Gastrocnemius medialis (tissue), 4 donors: ENCODE data around the gene NR6A1. TPM values are rescaled to one million over a fixed set of nuclear protein-coding genes. Genes with fewer than 3 reads are reported as not detected.
"Not testable (repeated sequence)": the region's sequence is repeated elsewhere in the genome, so short reads cannot be mapped to it uniquely, and the experiment has no call there.

Source experiments
- ATAC-seq, 2 donors: fragments of 150-250 bp; one replicate each; pipeline ENCODE4 v1.9.1; 2016
- DNase-seq, 2 donors: peaks; one replicate each; pipeline ENCODE4 v3.0.0-alpha.2; 2019
- H3K27ac ChIP-seq, 4 donors: fragments of 200-600 bp; sonication (generic); 1 replicate in 1 of 4; 2 replicates in 3 of 4; pipeline ENCODE4 v1.5.1; 2016 to 2018; ENCODE audit warnings: mild to moderate bottlenecking in 2 of 4, moderate library complexity in 1 of 4
- H3K27me3 ChIP-seq, 3 donors: fragments of 200-600 bp; sonication (generic) in 2 of 3; 1 replicate in 1 of 3; 2 replicates in 2 of 3; pipeline versions ENCODE4 v1.5.1 to v1.6.0; 2016 to 2019; ENCODE audit warnings: mild to moderate bottlenecking in 1 of 3, moderate library complexity in 1 of 3
- H3K36me3 ChIP-seq, 2 donors: fragments of 200-600 bp; sonication (generic) in 1 of 2; one replicate each; pipeline ENCODE4 v1.5.1; 2017 to 2018
- H3K4me1 ChIP-seq, 2 donors: fragments of 200-600 bp; sonication (generic) in 1 of 2; one replicate each; pipeline ENCODE4 v1.5.1; 2016 to 2017; ENCODE audit warnings: mild to moderate bottlenecking in 2 of 2
- H3K4me3 ChIP-seq, 4 donors: fragments of 200-600 bp; sonication (generic) in 3 of 4; 1 replicate in 1 of 4; 2 replicates in 3 of 4; pipeline ENCODE4 v1.5.1; 2016 to 2019; ENCODE audit warnings: mild to moderate bottlenecking in 2 of 4
- H3K9me3 ChIP-seq, 3 donors: fragments of 200-600 bp; sonication (generic) in 2 of 3; 1 replicate in 1 of 3; 2 replicates in 2 of 3; pipeline ENCODE4 v1.5.1; 2016 to 2019
- POLR2A ChIP-seq, 2 donors: fragments of 450-650 bp; IDR thresholded peaks; one replicate each; pipeline ENCODE4 v1.6.1; 2017; ENCODE audit warnings: antibody characterized with exemption in 2 of 2, mild to moderate bottlenecking in 2 of 2, moderate library complexity in 2 of 2
- in situ Hi-C, 4 donors: fragments of 200-750 bp; cut with MboI; loops; one replicate each; pipeline versions ENCODE4 v1.15.0 to v1.8.0; 2017; ENCODE audit warnings: low sequenced_read_pairs in 4 of 4
- intact Hi-C: fragments of 100-400 bp; cut with DNase I; formaldehyde crosslinking; loops from one replicate; pipeline ENCODE4 v1.15.1; 2023; ENCODE audit warnings: low total_unique reads
- total RNA-seq, 4 donors: library from RNA; depleted of rRNA; stranded (reverse); fragments of >200 nt; gene quantifications; one replicate each; pipeline versions ENCODE4 v1.1.0 to v1.2.3, GENCODE V29; 2016
- TF ChIP-seq, protein P1 (sequence below), 5 experiments: fragments of 450-650 bp in 3 of 5; fragments of 200-600 bp in 2 of 5; sonication (generic) in 2 of 5; IDR thresholded peaks in 4 of 5; conservative IDR thresholded peaks in 1 of 5; 1 replicate in 4 of 5; 2 replicates in 1 of 5; pipeline ENCODE4 v1.5.1; 2016 to 2019; ENCODE audit warnings: antibody characterized with exemption in 5 of 5, mild to moderate bottlenecking in 3 of 5, moderate library complexity in 3 of 5

NR6A1 gene
- total RNA-seq, 4 donors from 2014 or later = 0.58 to 5.6 (median 2.1) TPM

DNA sequence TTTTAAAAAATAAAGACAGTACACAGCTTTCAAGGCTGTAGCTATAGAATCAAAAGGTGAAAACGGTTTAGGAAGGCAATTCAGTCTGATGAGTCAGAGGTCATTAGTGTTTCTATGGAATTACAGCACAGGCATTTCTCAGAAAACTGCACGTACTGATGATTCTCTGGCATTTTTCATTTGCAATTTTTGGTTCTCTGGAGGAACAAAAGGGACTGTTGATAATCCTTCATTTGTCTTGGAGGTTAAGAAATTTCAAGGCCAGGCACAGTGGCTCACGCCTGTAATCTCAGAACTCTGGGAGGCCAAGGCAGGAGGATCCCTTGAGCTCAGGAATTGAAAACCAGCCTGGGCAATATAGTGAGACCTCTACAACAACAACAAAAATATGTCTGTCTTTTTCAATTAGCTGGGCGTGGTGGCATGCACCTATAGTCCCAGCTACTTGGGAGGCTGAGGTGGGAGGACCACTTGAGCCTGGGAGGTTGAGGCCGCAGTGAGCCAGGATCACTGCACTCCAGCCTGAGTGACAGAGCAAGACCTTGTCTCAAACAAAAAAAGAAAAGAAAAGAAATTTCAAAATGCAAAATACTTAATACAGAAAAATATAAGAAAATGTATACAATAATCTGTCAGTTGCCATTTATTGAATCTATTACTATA, 27.3 kb downstream of the NR6A1 start:
- no peaks in the 10 kb centered on the region for H3K9me3 ChIP-seq
- TF ChIP-seq, protein P1, sequence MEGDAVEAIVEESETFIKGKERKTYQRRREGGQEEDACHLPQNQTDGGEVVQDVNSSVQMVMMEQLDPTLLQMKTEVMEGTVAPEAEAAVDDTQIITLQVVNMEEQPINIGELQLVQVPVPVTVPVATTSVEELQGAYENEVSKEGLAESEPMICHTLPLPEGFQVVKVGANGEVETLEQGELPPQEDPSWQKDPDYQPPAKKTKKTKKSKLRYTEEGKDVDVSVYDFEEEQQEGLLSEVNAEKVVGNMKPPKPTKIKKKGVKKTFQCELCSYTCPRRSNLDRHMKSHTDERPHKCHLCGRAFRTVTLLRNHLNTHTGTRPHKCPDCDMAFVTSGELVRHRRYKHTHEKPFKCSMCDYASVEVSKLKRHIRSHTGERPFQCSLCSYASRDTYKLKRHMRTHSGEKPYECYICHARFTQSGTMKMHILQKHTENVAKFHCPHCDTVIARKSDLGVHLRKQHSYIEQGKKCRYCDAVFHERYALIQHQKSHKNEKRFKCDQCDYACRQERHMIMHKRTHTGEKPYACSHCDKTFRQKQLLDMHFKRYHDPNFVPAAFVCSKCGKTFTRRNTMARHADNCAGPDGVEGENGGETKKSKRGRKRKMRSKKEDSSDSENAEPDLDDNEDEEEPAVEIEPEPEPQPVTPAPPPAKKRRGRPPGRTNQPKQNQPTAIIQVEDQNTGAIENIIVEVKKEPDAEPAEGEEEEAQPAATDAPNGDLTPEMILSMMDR (IDR thresholded peaks at IDR 0.05 in 4 of 5, conservative IDR thresholded peaks at IDR 0.05 in 1 of 5) = no peak
- no peak for TF ChIP-seq POLR2A (IDR thresholded peaks at IDR 0.05)
- H3K36me3 ChIP-seq = no peaks in the 10 kb centered on the region
- DNase-seq (no peak), ATAC-seq (no peak)
- in situ Hi-C loops (no loop called here), intact Hi-C loops (no loop called here)
- H3K27ac ChIP-seq = no peak overlapping the region
- peaks cover 0 to 4% of the 10 kb centered on the region in 2 donors for H3K4me1 ChIP-seq
- no peaks in the 10 kb centered on the region for H3K27me3 ChIP-seq
- H3K4me3 ChIP-seq = no peak overlapping the region

DNA sequence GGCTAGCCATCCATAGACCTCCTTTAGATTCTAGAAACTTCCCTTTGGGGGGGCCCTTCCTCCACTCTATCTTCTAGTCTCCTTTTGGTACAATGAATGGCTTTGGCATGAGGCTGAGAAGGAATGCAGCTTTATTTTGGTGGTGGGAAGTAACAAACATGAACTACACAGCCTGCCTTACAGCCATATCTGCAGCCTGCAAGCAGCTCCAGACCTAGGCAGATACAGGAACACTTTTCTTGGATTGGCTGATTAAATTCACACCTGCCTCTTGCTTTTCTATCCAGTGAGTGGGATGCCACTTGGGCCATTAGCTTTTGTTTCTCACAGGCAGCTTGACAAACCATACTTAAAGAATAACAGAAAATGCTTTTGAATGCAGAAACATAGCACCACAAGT, 28.2 kb downstream of the NR6A1 start:
- no peaks in the 10 kb centered on the region for H3K36me3 ChIP-seq
- intact Hi-C loops (no loop called here), in situ Hi-C loops (no loop called here)
- H3K4me1 ChIP-seq = peaks cover 0 to 4% of the 10 kb centered on the region in 2 donors
- no peak for TF ChIP-seq POLR2A (IDR thresholded peaks at IDR 0.05)
- TF ChIP-seq, protein P1 (IDR thresholded peaks at IDR 0.05 in 4 of 5, conservative IDR thresholded peaks at IDR 0.05 in 1 of 5) = no peak
- H3K4me3 ChIP-seq = no peak overlapping the region
- DNase-seq (no peak), ATAC-seq (no peak)
- no peaks in the 10 kb centered on the region for H3K9me3 ChIP-seq
- no peaks in the 10 kb centered on the region for H3K27me3 ChIP-seq
- H3K27ac ChIP-seq = no peak overlapping the region

DNA sequence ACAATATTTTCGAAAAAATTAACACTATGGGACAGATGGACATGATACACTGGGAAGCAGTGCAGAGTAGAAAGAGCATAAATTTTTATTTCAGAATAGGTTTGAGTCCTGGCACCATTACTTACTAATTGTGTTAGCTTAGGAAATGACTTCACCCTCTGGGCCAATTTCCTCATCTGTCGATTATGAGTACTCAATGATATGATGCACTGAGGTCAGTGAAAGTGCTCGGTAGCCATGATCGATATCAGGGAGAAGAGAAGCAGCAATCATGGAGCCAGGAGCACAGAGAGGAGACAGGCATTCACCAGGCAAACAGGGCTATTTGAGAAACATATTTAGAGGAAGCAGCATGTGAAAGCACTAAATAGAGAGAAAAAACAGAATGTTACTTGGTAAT, 29.4 kb downstream of the NR6A1 start:
- intact Hi-C loops = no loop called here
- TF ChIP-seq POLR2A (IDR thresholded peaks at IDR 0.05) = no peak
- TF ChIP-seq, protein P1 (IDR thresholded peaks at IDR 0.05 in 4 of 5, conservative IDR thresholded peaks at IDR 0.05 in 1 of 5) = no peak
- no peaks in the 10 kb centered on the region for H3K36me3 ChIP-seq
- H3K27me3 ChIP-seq = no peaks in the 10 kb centered on the region
- H3K4me3 ChIP-seq = no peak overlapping the region
- peaks cover 0 to 4% of the 10 kb centered on the region in 2 donors for H3K4me1 ChIP-seq
- no peaks in the 10 kb centered on the region for H3K9me3 ChIP-seq
- no peak overlapping the region for H3K27ac ChIP-seq
- no peak for DNase-seq
- ATAC-seq = no peak
- in situ Hi-C loops = no loop called here

DNA sequence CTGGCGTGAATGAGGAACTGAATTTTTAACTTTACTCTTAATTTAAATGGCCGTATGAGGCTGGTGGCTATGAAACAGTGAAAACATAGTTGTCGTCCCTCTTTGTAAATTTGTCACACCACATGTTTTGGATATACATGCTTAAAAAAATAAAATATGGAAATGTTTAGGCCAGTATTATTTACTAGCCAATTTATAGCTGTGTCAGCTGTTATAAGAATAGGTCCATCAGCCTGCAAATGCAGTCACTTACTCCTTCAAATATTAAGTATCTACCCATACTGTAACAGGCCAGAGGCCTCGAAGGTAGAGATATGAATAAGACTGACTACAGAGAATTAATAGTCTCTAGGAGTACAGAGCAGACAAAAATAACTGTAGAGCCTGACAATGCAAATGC, 30.0 kb downstream of the NR6A1 start:
- in situ Hi-C loops = no loop called here
- no peaks in the 10 kb centered on the region for H3K27me3 ChIP-seq
- intact Hi-C loops = no loop called here
- ATAC-seq (no peak), DNase-seq (no peak)
- TF ChIP-seq, protein P1 (IDR thresholded peaks at IDR 0.05 in 4 of 5, conservative IDR thresholded peaks at IDR 0.05 in 1 of 5) = no peak
- TF ChIP-seq POLR2A (IDR thresholded peaks at IDR 0.05) = no peak
- no peak overlapping the region for H3K4me3 ChIP-seq
- no peaks in the 10 kb centered on the region for H3K36me3 ChIP-seq
- peaks cover 0 to 4% of the 10 kb centered on the region in 2 donors for H3K4me1 ChIP-seq
- H3K27ac ChIP-seq = no peak overlapping the region
- H3K9me3 ChIP-seq = no peaks in the 10 kb centered on the region

DNA sequence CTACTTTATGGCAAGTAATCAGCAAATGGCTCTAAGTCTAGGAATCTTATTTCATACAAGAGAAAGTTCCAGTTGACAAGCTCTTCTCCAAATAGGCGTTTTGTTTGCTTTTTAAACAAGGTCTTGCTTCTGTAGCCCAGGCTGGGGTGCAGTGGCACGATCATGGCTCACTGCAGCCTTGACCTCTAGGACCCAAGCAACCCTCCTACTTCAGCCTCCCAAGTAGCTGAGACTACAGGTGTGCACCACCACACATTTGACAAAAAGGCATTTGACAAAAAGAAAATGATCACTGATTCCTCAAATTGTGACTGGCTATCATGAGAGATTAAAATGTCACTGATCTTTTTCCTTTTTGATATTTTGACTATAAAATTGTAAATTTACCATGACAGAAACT, 31.8 kb downstream of the NR6A1 start:
- peaks cover 0 to 13% of the 10 kb centered on the region in 2 donors for H3K4me1 ChIP-seq
- DNase-seq = no peak
- H3K36me3 ChIP-seq = no peaks in the 10 kb centered on the region
- in situ Hi-C loops = no loop called here
- no peaks in the 10 kb centered on the region for H3K9me3 ChIP-seq
- intact Hi-C loops = no loop called here
- H3K27ac ChIP-seq = no peak overlapping the region
- ATAC-seq = no peak
- H3K4me3 ChIP-seq = no peak overlapping the region
- TF ChIP-seq POLR2A (IDR thresholded peaks at IDR 0.05) = no peak
- TF ChIP-seq, protein P1 (IDR thresholded peaks at IDR 0.05 in 4 of 5, conservative IDR thresholded peaks at IDR 0.05 in 1 of 5) = no peak
- no peaks in the 10 kb centered on the region for H3K27me3 ChIP-seq

DNA sequence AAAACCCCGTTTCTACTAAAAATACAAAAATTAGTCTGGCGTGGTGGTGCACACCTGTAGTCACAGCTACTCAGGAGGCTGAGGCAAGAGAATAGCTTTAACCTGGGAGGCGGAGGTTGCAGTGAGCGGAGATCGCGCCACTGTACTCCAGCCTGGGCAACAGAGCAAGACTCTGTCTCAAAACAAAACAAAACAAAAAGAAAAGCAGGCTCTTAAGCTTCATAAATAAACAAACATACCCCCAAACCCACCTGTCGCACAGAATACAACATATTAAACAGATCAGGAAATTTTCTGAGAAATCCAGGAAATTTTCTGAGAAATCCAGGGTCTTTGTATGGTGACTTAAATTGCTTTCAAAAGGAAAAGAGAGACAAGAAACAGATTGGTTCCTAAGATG, 33.0 kb downstream of the NR6A1 start:
- H3K36me3 ChIP-seq, H3K4me3 ChIP-seq, intact Hi-C loops, DNase-seq, H3K9me3 ChIP-seq, H3K27ac ChIP-seq, ATAC-seq, H3K27me3 ChIP-seq, in situ Hi-C loops: not testable (repeated sequence)
- H3K4me1 ChIP-seq = peaks cover 8 to 25% of the 10 kb centered on the region in 2 donors
